OCI-M1 (cell line): ENCODE results near the gene YTHDC1.
"Not testable (repeated sequence)": the region's sequence is repeated elsewhere in the genome, so short reads cannot be mapped to it uniquely, and the experiment has no call there.

Source experiments
- DNase-seq: peaks from one replicate; lab custom pipeline; 2025; lab: John Stamatoyannopoulos, UW

Gene YTHDC1

DNA sequence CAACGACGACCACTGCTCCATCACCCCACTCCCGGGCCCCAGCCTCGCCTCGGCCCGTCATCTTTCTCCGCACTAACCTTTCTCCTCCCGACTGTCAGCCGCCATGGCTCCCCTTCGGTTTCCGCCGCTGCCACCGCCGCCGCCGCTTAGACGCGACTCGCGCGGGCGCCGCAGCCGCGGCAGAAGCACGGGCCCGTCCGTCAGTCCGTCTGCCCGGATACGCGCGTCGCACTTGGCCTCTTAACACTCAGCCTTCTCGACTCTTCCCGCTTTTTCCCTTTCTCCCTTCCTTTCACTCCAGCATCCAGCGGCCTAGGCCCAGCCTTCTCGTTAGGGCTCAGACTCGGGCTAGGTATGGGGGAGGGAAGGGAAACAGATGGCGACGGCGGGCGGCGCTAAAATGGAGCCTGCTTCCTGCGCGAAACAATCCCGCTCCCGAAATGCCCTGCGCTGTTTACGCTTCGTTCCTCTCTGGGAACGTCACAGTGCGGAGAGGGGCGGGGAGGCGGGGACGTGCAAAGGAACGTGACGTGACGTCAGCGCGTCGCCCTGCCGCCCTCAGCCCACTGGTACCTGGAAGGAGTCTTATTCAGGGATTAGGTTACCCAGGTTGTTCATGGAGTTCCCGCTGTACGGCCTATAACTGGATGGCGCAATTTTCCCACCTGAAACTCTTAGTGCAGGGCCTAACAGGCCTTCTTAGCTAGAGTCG is at the start of gene YTHDC1:
Gene YTHDC1, minus strand, starts transcription at position 442 of the 712 bp plus-strand sequence. Its CDS starts 337 bp downstream, at position 105.
- DNase-seq: peak; percentile 96

DNA sequence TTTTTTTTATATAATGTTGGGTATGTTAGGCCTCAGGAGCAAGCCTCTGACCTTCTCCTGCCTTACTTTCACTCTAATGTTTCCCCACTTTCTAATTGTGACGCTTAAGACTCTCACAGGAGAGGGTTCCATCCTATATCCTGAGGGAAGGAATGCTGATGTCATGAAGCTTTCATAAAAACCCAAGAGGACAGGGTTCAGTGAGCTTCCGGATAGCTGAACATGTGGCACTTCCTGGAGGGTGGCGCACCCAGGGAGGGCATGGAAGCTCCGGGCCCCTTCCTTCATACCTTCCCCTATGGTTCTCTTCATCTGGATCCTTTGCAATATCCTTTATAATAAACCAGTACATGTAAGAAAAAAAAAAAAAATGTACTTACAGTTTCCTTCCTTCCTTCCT is 49.4 kb upstream of the YTHDC1 start:
- DNase-seq: no peak

- no peak for DNase-seq
These were observed 46.9 kb upstream of the YTHDC1 start for GRCh38 chr4:68396756-68397155.

DNA sequence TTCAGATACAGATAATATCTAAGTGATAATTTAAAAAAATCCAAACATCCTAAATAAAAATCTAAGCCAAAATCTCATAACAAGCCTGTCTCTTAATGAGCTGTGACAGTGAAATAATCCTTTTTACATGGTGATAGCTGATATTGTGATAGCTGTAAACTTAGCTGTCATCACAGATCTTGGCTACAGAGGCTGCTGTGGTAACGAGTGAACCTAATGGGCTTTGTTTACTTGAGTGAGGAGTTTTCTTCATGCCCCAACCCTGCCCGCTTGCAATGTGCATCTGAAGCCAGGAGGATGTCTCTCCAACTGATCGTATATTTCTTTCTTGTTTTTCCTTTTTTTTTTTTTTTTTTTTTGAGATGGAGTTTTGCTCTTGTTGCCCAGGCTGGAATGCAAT is 41.5 kb upstream of the YTHDC1 start:
- no peak for DNase-seq

DNA sequence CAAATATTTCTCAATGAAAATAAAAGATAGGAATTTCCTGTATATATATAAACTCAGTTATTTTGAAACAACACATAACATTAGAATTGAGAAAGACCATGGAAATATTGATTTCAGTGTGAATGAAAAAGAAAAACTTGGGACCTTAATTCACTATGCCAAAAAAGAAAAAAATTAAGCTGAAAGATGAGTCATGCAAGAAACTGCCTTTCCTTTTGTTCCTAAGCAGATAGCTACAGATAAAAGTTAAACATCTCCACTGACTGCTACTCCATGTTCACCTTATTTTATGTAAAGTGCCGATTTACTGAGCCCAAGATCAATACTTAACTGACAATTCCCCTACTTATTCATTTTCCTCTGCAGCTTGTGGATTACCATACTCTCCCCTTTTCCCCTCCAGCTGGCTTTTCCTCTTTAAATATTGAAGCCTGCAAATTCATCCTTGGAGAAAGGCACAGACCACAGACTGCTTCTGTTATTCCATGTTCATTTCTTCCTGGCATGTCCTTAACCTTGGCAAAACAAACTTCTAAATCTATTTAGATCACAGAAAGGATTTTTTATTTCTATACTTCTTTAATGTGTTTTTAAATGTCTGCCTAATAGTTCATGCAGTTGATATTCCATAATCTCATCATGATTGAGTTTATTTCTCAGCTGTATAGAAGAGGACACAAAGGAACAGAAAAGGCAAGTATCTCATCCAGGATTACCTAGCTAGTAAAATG is 40.5 kb upstream of the YTHDC1 start:
- no peak for DNase-seq

DNA sequence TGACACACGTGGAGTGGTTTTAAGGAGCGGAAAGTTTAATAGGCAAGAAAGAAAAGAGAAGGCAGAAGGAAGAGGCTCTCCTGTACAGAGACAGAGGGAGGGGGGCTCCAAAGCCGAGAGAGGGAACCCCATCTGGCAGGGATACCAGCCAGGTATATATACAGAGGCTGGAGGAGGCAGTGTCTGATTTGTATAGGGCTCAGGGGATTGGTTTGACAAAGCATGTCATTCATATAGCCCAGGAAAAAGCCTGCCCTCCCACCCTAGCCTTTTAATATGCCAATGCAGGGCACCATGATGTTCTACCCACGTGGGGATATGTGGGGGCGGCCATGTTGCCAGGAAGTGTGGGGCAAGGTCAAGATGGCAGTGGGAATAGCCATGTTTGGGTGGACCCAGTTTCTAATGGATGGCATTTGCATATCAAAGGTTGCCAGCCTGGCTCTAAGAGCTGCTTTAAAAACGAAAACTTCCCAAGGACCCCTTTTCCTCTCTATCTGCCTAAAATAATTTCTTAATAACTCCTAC is 39.6 kb upstream of the YTHDC1 start:
- not testable (repeated sequence) for DNase-seq

DNA sequence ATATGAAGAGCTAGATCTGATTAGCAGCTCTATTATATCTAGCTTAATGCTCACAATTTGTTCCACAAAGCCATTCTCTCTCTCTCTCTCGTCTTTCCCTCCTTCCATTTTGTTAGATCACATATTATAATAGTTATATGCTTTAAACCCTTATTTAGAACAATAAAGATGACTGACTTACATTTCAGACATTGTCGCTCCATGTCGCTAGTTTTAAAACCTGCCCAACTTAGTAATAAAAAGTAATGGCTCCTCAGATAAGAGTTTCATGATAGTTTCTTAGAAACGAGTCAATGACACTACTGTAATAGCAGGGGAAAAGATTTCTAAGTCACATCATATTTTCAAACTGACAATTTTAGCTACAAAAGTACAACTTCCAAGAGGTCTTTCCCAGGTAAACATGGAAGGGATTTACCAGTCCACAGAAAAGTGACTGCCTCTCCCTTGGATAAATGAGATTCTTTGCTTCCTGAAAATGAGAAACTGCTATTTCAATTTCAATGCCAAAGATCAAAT is 38.5 kb upstream of the YTHDC1 start:
- DNase-seq: no peak

- no peak for DNase-seq
These were observed 35.4 kb upstream of the YTHDC1 start for GRCh38 chr4:68385267-68385666.

- no peak for DNase-seq
These were observed 33.2 kb upstream of the YTHDC1 start for GRCh38 chr4:68383115-68383514.

DNA sequence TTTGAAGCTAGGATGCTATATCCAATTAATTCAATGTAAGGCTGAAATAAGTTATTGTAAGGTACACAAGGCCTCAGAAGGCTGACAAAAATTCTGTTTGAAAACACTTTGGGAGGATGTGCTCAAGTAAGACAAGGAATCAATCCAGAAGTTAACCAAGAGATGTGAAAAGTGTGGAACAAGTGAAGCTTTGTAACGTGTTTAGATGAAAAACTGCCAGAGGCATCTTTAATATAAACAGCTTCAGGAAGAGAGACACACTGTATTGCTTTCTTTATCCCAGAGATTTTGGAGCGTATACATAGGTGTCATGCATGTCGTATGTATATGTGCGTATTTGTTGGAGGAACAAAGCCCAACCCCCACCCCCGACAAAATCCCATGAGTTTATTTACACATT is 28.3 kb upstream of the YTHDC1 start:
- DNase-seq: no peak

GRCh38 chr4:68375667-68376559 is 26.0 kb upstream of the YTHDC1 start:
- peak; percentile 90 for DNase-seq

- DNase-seq: peak; percentile 86
These were observed 23.6 kb upstream of the YTHDC1 start for GRCh38 chr4:68373513-68373912.

GRCh38 chr4:68372588-68372987 is 22.7 kb upstream of the YTHDC1 start:
- DNase-seq: peak; percentile 48

- no peak for DNase-seq
These were observed 19.4 kb upstream of the YTHDC1 start for GRCh38 chr4:68369142-68369805.

DNA sequence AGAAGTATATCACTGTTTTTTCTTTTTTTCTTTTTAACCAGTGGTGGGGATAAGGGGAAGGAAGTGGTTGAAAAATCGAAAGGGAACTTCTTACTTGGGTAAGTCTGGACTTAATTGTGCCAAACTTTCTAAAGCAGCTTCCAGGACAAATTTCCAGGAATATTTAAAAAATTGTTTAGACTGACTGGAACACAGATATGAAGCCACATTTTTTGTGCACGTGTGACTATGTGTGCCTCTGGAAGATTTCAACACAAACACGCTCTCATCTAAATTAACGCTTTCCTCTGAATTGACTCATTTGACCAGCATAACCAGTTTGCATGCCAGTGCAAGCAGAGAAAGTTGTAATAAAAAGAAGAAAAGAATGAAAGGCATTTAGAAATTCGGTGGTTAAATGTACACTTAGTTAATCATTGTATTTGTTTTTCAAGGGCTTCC is 18.8 kb upstream of the YTHDC1 start:
- DNase-seq: peak; percentile 12

- DNase-seq: no peak
These were observed 17.9 kb upstream of the YTHDC1 start for GRCh38 chr4:68367835-68368234.

DNA sequence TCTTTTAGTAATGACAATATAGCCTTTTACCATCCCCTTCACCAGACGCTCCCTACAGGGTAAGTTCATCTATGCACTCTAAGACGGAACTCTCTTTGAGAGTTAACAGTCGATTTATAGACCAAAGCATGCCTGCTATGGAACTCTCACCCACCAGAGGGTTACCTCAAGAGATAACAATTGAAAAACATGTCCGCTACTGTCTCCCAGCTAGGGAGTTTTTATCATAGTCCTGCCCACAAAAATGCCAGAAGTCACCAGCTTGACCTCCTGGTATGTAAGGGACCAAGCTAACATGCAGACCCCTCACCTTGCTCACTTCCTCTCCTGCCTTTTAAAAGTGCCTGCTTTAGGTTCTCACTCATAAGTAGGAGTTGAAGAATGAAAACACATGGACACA is 16.7 kb upstream of the YTHDC1 start:
- DNase-seq: no peak

DNA sequence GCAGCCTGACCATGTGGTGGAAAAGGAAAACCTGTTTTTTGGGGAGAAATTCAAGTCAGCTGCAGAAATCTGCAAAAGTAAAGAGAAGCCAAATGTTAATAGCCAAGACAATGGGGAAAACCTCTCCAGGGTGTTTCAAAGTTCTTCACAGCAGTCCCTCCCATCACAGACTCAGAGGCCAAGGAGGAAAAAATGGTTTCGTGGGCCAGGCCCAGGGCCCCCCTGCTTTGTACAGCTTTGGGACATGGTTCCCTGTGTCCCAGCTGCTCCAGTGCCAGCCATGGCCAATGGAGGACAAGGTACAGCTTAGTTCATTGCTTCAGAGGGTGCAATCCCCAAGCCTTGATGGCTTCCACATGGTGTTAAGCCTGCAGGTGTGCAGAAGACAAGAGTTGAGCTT is 15.2 kb upstream of the YTHDC1 start:
- DNase-seq: no peak

- DNase-seq: peak; percentile 52
These were observed 11.3 kb upstream of the YTHDC1 start for GRCh38 chr4:68361146-68361589.

GRCh38 chr4:68360231-68360968 is 10.5 kb upstream of the YTHDC1 start:
- DNase-seq: no peak

GRCh38 chr4:68359508-68359907 is 9.6 kb upstream of the YTHDC1 start:
- peak; percentile 71 for DNase-seq
